Measurements from ENCODE around the gene DTNBP1.

The DTNBP1 gene

GRCh38 chr6:15580326-15580725 lies 82.5 kb downstream of the DTNBP1 start:
- peaks cover 14% of the 10 kb centered on the region for H3K36me3 Mint-ChIP-seq (ENCODE audit: low read depth)
- no peak for TF ChIP-seq CTCF (IDR thresholded peaks at IDR 0.05)
- no peaks in the 10 kb centered on the region for H3K27me3 Mint-ChIP-seq (ENCODE audit: low read depth, poor library complexity)

GRCh38 chr6:15578716-15579391 lies 84.0 kb downstream of the DTNBP1 start:
- no peaks in the 10 kb centered on the region for H3K27me3 Mint-ChIP-seq (ENCODE audit: low read depth, poor library complexity)
- peaks cover 46% of the 10 kb centered on the region for H3K4me1 Mint-ChIP-seq
- H3K27ac Mint-ChIP-seq: no peak overlapping the region
- H3K36me3 Mint-ChIP-seq (ENCODE audit: low read depth): peaks cover 14% of the 10 kb centered on the region
- DNase-seq: no peak
- no peaks in the 10 kb centered on the region for H3K9me3 Mint-ChIP-seq
- H3K4me3 Mint-ChIP-seq: no peak overlapping the region
- TF ChIP-seq CTCF (IDR thresholded peaks at IDR 0.05): no peak

More at GRCh38 chr6:15580326-15580725, 82.5 kb downstream of the DTNBP1 start:
- no peak for DNase-seq
- Mint-ChIP-seq H3K4me1 (peaks cover 31% of the 10 kb centered on the region), H3K9me3 (no peaks in the 10 kb centered on the region), H3K4me3 (no peak overlapping the region), H3K27ac (no peak overlapping the region)

GRCh38 chr6:15577550-15578171 lies 85.2 kb downstream of the DTNBP1 start:
- Mint-ChIP-seq H3K36me3 (ENCODE audit: low read depth) (peaks cover 15% of the 10 kb centered on the region), H3K4me3 (no peak overlapping the region), H3K27ac (peak overlapping the region; percentile 34), H3K27me3 (ENCODE audit: low read depth, poor library complexity) (no peaks in the 10 kb centered on the region), H3K9me3 (no peaks in the 10 kb centered on the region), H3K4me1 (peaks cover 48% of the 10 kb centered on the region)
- no peak for DNase-seq
- no peak for TF ChIP-seq CTCF (IDR thresholded peaks at IDR 0.05)

- no peaks in the 10 kb centered on the region for H3K27me3 Mint-ChIP-seq (ENCODE audit: low read depth, poor library complexity)
- no peak overlapping the region for H3K4me3 Mint-ChIP-seq
- TF ChIP-seq CTCF (IDR thresholded peaks at IDR 0.05): no peak
- H3K4me1 Mint-ChIP-seq: peaks cover 48% of the 10 kb centered on the region
- DNase-seq: no peak
- peaks cover 20% of the 10 kb centered on the region for H3K36me3 Mint-ChIP-seq (ENCODE audit: low read depth)
- peak overlapping the region; percentile 67 for H3K27ac Mint-ChIP-seq
- no peaks in the 10 kb centered on the region for H3K9me3 Mint-ChIP-seq
Observed at GRCh38 chr6:15577106-15577505, 85.7 kb downstream of the DTNBP1 start.

GRCh38 chr6:15575357-15576033 lies 87.3 kb downstream of the DTNBP1 start:
- peaks cover 8% of the 10 kb centered on the region for H3K9me3 Mint-ChIP-seq

More at GRCh38 chr6:15575357-15576033, 87.3 kb downstream of the DTNBP1 start:
- DNase-seq: no peak
- Mint-ChIP-seq H3K4me3 (no peak overlapping the region), H3K36me3 (ENCODE audit: low read depth) (peaks cover 28% of the 10 kb centered on the region), H3K27ac (peak overlapping the region; percentile 79), H3K4me1 (peaks cover 43% of the 10 kb centered on the region), H3K27me3 (ENCODE audit: low read depth, poor library complexity) (no peaks in the 10 kb centered on the region)
- TF ChIP-seq CTCF (IDR thresholded peaks at IDR 0.05): no peak

All from nephron progenitor cell (in vitro differentiated cells).